Thyroid gland (tissue), 4 donors: Measurements from ENCODE around the gene UCK1. TPM values are rescaled to one million over a fixed set of nuclear protein-coding genes. Genes with fewer than 3 reads are reported as not detected.

Source experiments
- DNase-seq, 2 donors: peaks; one replicate each; pipeline ENCODE4 v3.0.0-alpha.2; 2019
- H3K27ac ChIP-seq, 3 donors: fragments of 200-600 bp; sonication (generic); 1 replicate in 2 of 3; 2 replicates in 1 of 3; pipeline ENCODE4 v1.5.1; 2016 to 2019; ENCODE audit warnings: mild to moderate bottlenecking in 1 of 3, moderate library complexity in 1 of 3
- H3K27me3 ChIP-seq: fragments of 200-600 bp; sonication (generic); one replicate; pipeline ENCODE4 v1.5.1; 2019
- H3K36me3 ChIP-seq, 2 donors: fragments of 200-600 bp; sonication (generic); one replicate each; pipeline ENCODE4 v1.5.1; 2016 to 2019
- H3K4me1 ChIP-seq, 2 donors: fragments of 200-600 bp; sonication (generic); one replicate each; pipeline ENCODE4 v1.5.1; 2017 to 2019
- H3K4me3 ChIP-seq, 3 donors: fragments of 200-600 bp; sonication (generic); replicated peaks in 1 of 3; 1 replicate in 2 of 3; 2 replicates in 1 of 3; pipeline ENCODE4 v1.5.1; 2016; ENCODE audit warnings: mild to moderate bottlenecking in 1 of 3
- H3K9me3 ChIP-seq: fragments of 200-600 bp; sonication (generic); one replicate; pipeline ENCODE4 v1.5.1; 2017
- CTCF ChIP-seq, 6 experiments: fragments of 200-600 bp in 3 of 6; fragments of 450-650 bp in 3 of 6; sonication (generic) in 3 of 6; IDR thresholded peaks; one replicate each; pipeline ENCODE4 v1.5.1; 2016 to 2019; ENCODE audit warnings: antibody characterized with exemption in 6 of 6, mild to moderate bottlenecking in 2 of 6, inconsistent platforms in 1 of 6, moderate library complexity in 1 of 6
- POLR2A ChIP-seq, 2 donors: fragments of 450-650 bp; IDR thresholded peaks; one replicate each; pipeline ENCODE4 v1.6.1; 2017; ENCODE audit warnings: antibody characterized with exemption in 2 of 2, mild to moderate bottlenecking in 2 of 2, moderate library complexity in 1 of 2
- WGBS, 2 donors: methylation state at CpG; one replicate each; pipeline ENCODE4 v1.1.5; 2017; 5-methylcytosine and 5-hydroxymethylcytosine counted together
- intact Hi-C: fragments of 100-400 bp; cut with DNase I; formaldehyde crosslinking; loops from one replicate; pipeline ENCODE4 v1.15.1; 2023
- small RNA-seq: library from RNA; depleted of rRNA; stranded (forward); fragments of <200 nt; gene quantifications from one replicate; pipeline ENCODE3, GENCODE V24; 2016
- total RNA-seq, 4 donors: library from RNA; depleted of rRNA; stranded (reverse); fragments of >200 nt; gene quantifications; one replicate each; pipeline ENCODE4 v1.2.3, GENCODE V29; 2016

The UCK1 gene
- total RNA-seq, 4 donors from 2014 or later: 39.3 to 57.0 (median 49.3) TPM

- Histone ChIP-seq H3K4me1 (no peaks in the 10 kb centered on the region), H3K27ac (no peak overlapping the region), H3K9me3 (no peaks in the 10 kb centered on the region), H3K36me3 (peaks cover 95 to 97% of the 10 kb centered on the region in 2 donors), H3K4me3 (no peak overlapping the region), H3K27me3 (no peaks in the 10 kb centered on the region)
- no peak for DNase-seq
- intact Hi-C loops: loop anchor here (10.0 kb wide), 1 partner anchor 131 kb away; no protein-coding TSS in a partner anchor
- TF ChIP-seq POLR2A (IDR thresholded peaks at IDR 0.05) (no peak), CTCF (IDR thresholded peaks at IDR 0.05) (no peak)
- WGBS, 2 donors: 95 to 97% methylated on average over 37 to 46 of the region's 46 CpGs
Observed at GRCh38 chr9:131475111-131475955, 55.7 kb downstream of the UCK1 start.

GRCh38 chr9:131474711-131475110, 56.4 kb downstream of the UCK1 start:
- Histone ChIP-seq H3K4me3 (no peak overlapping the region), H3K4me1 (no peaks in the 10 kb centered on the region), H3K9me3 (no peaks in the 10 kb centered on the region), H3K27me3 (no peaks in the 10 kb centered on the region), H3K36me3 (peaks cover 97% of the 10 kb centered on the region in 2 donors), H3K27ac (no peak overlapping the region)
- intact Hi-C loops: loop anchor here (10.0 kb wide), 1 partner anchor 130 kb away; no protein-coding TSS in a partner anchor
- TF ChIP-seq CTCF (IDR thresholded peaks at IDR 0.05) (no peak), POLR2A (IDR thresholded peaks at IDR 0.05) (no peak)
- DNase-seq: no peak
- 95% methylated on average over 8 to 16 of the region's 16 CpGs for WGBS, 2 donors

DNA sequence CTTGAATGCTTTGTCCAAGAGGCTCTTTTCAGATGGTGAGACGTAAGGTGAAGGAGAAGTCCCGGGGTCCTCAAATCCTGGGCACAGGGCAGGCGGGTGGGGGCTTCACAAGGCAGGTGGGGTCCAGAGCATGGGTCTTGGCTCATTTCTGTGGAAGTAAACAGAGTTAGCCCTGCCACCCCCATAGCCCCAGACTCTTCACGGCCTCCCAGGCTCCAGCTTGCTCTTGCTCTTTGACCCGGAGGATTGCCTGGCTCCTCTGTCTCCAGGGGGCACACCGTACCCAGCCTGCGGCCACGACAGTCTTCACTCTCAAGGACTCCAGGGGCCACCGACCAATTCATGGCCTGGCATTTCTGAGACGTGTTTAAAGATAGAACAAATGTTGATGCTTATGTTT, 57.2 kb downstream of the UCK1 start:
- TF ChIP-seq POLR2A (IDR thresholded peaks at IDR 0.05) (no peak), CTCF (IDR thresholded peaks at IDR 0.05) (no peak)
- Histone ChIP-seq H3K27me3 (no peaks in the 10 kb centered on the region), H3K9me3 (no peaks in the 10 kb centered on the region), H3K36me3 (peaks cover 96 to 97% of the 10 kb centered on the region in 2 donors), H3K4me1 (no peaks in the 10 kb centered on the region), H3K27ac (no peak overlapping the region), H3K4me3 (no peak overlapping the region)
- intact Hi-C loops: loop anchor here (10.0 kb wide), 1 partner anchor 129 kb away; no protein-coding TSS in a partner anchor
- DNase-seq: no peak
- WGBS, 2 donors: 88 to 89% methylated on average over 10 of the region's 10 CpGs

Small RNAs within 50 kb of the gene (small RNA-seq; reads per million reads assigned to genes)
- gene SNORD62A: not detected
- gene SNORD62B: 1.1 reads per million, percentile 21 among the genes with 10 or more reads in this experiment

Other genes starting within 250 kb of the UCK1 start
- gene PLPP7, start 241.5 kb downstream of the UCK1 start, total RNA-seq: 1 to 10 TPM; 1.1 to 2.9 (median 2.7) TPM
- 100 to 1,000 TPM in 3 of 4 donors, 10 to 100 TPM in 1; 81.7 to 159 (median 117) TPM for gene PRRC2B, start 137.2 kb downstream of the UCK1 start, total RNA-seq
- gene POMT1, start 28.3 kb downstream of the UCK1 start, total RNA-seq: 10 to 100 TPM; 21.8 to 51.0 (median 33.9) TPM
- gene PRRT1B, start 14.3 kb upstream of the UCK1 start, total RNA-seq: not detected
- gene RAPGEF1, start 208.8 kb upstream of the UCK1 start, total RNA-seq: 10 to 100 TPM; 39.6 to 52.5 (median 44.9) TPM